HCT116 (cell line): ENCODE measurements around the gene MVB12A.

Source experiments
- SP1 ChIP-seq: IDR thresholded peaks from 2 replicates; pipeline ENCODE4 v1.6.1; 2012; ENCODE audit warnings: low read depth
- TF ChIP-seq, protein P1 (sequence below), 3 experiments: fragments of 200-600 bp in 1 of 3; sonication (generic) in 1 of 3; IDR thresholded peaks in 2 of 3; conservative IDR thresholded peaks in 1 of 3; 2 replicates each; pipeline ENCODE4 v1.5.1; 2012 to 2017; ENCODE audit warnings: low read depth in 2 of 3, low read length in 2 of 3, antibody characterized with exemption in 1 of 3, borderline replicate concordance in 1 of 3, control low read depth in 1 of 3, mild to moderate bottlenecking in 1 of 3, mixed read lengths in 1 of 3, mixed run types in 1 of 3, moderate library complexity in 1 of 3; ENCODE audit not compliant: insufficient read depth in 1 of 3

DNA sequence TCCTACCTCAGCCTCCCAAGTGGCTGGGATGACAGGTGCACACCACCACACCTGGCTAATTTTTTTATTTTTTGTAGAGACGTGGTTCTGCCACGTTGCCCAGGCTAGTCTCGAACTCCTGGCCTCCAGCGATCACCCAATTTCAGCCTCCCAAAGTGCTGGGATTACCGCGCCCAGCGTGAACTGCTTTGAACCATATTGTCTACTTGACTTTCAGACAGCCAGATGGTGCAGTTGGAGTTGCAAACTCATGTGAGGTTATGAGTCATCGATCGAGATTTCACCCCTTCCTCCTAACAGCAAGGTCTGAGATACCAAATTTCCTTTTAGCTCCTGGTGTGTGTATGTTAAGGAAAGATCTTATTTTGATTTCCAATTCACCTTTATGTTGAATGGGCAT is 53.2 kb downstream of the MVB12A start:
- TF ChIP-seq SP1 = no peak
- TF ChIP-seq, protein P1, sequence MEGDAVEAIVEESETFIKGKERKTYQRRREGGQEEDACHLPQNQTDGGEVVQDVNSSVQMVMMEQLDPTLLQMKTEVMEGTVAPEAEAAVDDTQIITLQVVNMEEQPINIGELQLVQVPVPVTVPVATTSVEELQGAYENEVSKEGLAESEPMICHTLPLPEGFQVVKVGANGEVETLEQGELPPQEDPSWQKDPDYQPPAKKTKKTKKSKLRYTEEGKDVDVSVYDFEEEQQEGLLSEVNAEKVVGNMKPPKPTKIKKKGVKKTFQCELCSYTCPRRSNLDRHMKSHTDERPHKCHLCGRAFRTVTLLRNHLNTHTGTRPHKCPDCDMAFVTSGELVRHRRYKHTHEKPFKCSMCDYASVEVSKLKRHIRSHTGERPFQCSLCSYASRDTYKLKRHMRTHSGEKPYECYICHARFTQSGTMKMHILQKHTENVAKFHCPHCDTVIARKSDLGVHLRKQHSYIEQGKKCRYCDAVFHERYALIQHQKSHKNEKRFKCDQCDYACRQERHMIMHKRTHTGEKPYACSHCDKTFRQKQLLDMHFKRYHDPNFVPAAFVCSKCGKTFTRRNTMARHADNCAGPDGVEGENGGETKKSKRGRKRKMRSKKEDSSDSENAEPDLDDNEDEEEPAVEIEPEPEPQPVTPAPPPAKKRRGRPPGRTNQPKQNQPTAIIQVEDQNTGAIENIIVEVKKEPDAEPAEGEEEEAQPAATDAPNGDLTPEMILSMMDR (IDR thresholded peaks at IDR 0.05 in 2 of 3, conservative IDR thresholded peaks at IDR 0.05 in 1 of 3; ENCODE audit: borderline replicate concordance in 1 of 3, insufficient read depth in 1 of 3, low read depth in 2 of 3, low read length in 2 of 3) = no peak
